Suprapubic skin (tissue), 4 donors: Measurements from ENCODE around the gene PLAAT5. TPM values are rescaled to one million over a fixed set of nuclear protein-coding genes. Genes with fewer than 3 reads are reported as not detected.
"Not testable (repeated sequence)": the region's sequence is repeated elsewhere in the genome, so short reads cannot be mapped to it uniquely, and the experiment has no call there.

Source experiments
- DNase-seq, 2 donors: peaks; one replicate each; pipeline ENCODE4 v3.0.0-alpha.2; 2019; ENCODE audit warnings: low spot score in 2 of 2
- H3K27ac ChIP-seq: fragments of 200-600 bp; sonication (generic); one replicate; pipeline ENCODE4 v1.5.1; 2019
- H3K27me3 ChIP-seq: fragments of 200-600 bp; sonication (generic); one replicate; pipeline ENCODE4 v1.5.1; 2019
- H3K36me3 ChIP-seq: fragments of 200-600 bp; sonication (generic); one replicate; pipeline ENCODE4 v1.5.1; 2019
- H3K4me1 ChIP-seq: fragments of 200-600 bp; sonication (generic); one replicate; pipeline ENCODE4 v1.5.1; 2019
- H3K4me3 ChIP-seq: fragments of 200-600 bp; sonication (generic); one replicate; pipeline ENCODE4 v1.5.1; 2019; ENCODE audit warnings: mild to moderate bottlenecking
- H3K9me3 ChIP-seq: fragments of 200-600 bp; sonication (generic); one replicate; pipeline ENCODE4 v1.5.1; 2019
- EP300 ChIP-seq: sonication (generic); formaldehyde crosslinking; IDR thresholded peaks from one replicate; pipeline ENCODE4 v1.6.1; 2017; ENCODE audit warnings: antibody characterized with exemption
- POLR2A ChIP-seq, 2 donors: fragments of 450-650 bp; IDR thresholded peaks; one replicate each; pipeline ENCODE4 v1.6.1; 2017; ENCODE audit warnings: antibody characterized with exemption in 2 of 2, mild to moderate bottlenecking in 2 of 2, moderate library complexity in 2 of 2
- POLR2AphosphoS5 ChIP-seq, 3 donors: sonication (generic); formaldehyde crosslinking; IDR thresholded peaks; one replicate each; pipeline ENCODE4 v1.6.1; 2017; ENCODE audit warnings: antibody characterized with exemption in 3 of 3
- WGBS: methylation state at CpG from one replicate; pipeline ENCODE4 v1.1.5; 2018; 5-methylcytosine and 5-hydroxymethylcytosine counted together
- total RNA-seq, 4 donors: library from RNA; depleted of rRNA; stranded (reverse); fragments of >200 nt; gene quantifications; one replicate each; pipeline ENCODE4 v1.1.0, GENCODE V29; 2016
- TF ChIP-seq, protein P1 (sequence below), 2 donors: fragments of 200-600 bp in 1 of 2; fragments of 450-650 bp in 1 of 2; sonication (generic) in 1 of 2; IDR thresholded peaks; one replicate each; pipeline ENCODE4 v1.5.1; 2016 to 2019; ENCODE audit warnings: antibody characterized with exemption in 2 of 2, mild to moderate bottlenecking in 1 of 2, moderate library complexity in 1 of 2

The PLAAT5 gene
- total RNA-seq, 4 donors from 2014 or later, result 0.38 to 9.9 (median 2.4) TPM

DNA sequence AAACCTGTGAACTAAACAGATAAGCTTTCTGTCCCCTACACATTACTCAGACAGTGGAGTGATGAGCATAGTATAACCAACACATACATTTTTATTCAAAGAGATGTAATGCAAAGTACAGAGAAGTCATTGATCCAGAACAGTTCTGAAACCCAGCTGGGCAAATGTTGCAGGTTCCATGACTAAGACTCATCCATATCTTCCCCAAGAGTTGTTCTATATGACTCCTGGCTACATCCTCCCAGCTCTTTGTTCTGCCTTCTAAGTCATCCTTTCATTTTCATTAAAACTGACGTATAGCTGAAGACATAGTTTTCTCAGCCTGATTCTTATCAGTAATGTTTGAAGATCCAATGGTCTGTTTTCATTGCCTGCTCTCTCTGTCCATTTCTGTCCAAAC lies 47.3 kb downstream of the PLAAT5 start:
- no peaks in the 10 kb centered on the region for H3K9me3 ChIP-seq
- no peaks in the 10 kb centered on the region for H3K4me1 ChIP-seq
- no peak for DNase-seq
- H3K27ac ChIP-seq, result no peak overlapping the region
- WGBS, result 59% methylated on average over 1 of the region's 1 CpG
- peaks cover 4% of the 10 kb centered on the region for H3K27me3 ChIP-seq
- no peaks in the 10 kb centered on the region for H3K36me3 ChIP-seq
- no peak overlapping the region for H3K4me3 ChIP-seq
- TF ChIP-seq, protein P1, sequence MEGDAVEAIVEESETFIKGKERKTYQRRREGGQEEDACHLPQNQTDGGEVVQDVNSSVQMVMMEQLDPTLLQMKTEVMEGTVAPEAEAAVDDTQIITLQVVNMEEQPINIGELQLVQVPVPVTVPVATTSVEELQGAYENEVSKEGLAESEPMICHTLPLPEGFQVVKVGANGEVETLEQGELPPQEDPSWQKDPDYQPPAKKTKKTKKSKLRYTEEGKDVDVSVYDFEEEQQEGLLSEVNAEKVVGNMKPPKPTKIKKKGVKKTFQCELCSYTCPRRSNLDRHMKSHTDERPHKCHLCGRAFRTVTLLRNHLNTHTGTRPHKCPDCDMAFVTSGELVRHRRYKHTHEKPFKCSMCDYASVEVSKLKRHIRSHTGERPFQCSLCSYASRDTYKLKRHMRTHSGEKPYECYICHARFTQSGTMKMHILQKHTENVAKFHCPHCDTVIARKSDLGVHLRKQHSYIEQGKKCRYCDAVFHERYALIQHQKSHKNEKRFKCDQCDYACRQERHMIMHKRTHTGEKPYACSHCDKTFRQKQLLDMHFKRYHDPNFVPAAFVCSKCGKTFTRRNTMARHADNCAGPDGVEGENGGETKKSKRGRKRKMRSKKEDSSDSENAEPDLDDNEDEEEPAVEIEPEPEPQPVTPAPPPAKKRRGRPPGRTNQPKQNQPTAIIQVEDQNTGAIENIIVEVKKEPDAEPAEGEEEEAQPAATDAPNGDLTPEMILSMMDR (IDR thresholded peaks at IDR 0.05), result no peak
- TF ChIP-seq POLR2A (IDR thresholded peaks at IDR 0.05) (no peak), EP300 (no peak), POLR2AphosphoS5 (IDR thresholded peaks at IDR 0.05) (no peak)

DNA sequence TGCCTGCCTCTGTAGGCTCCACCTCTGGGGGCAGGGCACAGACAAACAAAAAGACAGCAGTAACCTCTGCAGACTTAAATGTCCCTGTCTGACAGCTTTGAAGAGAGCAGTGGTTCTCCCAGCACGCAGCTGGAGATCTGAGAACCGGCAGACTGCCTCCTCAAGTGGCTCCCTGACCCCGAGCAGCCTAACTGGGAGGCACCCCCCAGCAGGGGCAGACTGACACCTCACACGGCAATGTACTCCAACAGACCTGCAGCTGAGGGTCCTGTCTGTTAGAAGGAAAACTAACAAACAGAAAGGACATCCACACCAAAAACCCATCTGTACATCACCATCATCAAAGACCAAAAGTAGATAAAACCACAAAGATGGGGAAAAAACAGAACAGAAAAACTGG lies 55.1 kb downstream of the PLAAT5 start:
- 15% methylated on average over 4 of the region's 4 CpGs for WGBS
- not testable (repeated sequence) for H3K4me3 ChIP-seq, H3K27me3 ChIP-seq, H3K27ac ChIP-seq, H3K4me1 ChIP-seq, DNase-seq, H3K36me3 ChIP-seq, H3K9me3 ChIP-seq

DNA sequence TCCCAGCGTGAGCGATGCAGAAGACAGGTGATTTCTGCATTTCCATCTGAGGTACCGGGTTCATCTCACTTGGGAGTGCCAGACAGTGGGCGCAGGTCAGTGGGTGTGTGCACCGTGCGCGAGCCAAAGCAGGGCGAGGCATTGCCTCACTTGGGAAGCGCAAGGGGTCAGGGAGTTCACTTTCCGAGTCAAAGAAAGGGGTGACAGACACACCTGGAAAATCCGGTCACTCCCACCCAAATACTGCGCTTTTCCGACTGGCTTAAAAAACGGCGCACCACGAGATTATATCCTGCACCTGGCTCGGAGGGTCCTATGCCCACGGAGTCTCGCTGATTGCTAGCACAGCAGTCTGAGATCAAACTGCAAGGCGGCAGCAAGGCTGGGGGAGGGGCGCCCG lies 55.6 kb downstream of the PLAAT5 start:
- not testable (repeated sequence) for H3K27me3 ChIP-seq, H3K27ac ChIP-seq, H3K9me3 ChIP-seq, H3K36me3 ChIP-seq, H3K4me3 ChIP-seq, DNase-seq, H3K4me1 ChIP-seq
- WGBS, result 72% methylated on average over 22 of the region's 22 CpGs

DNA sequence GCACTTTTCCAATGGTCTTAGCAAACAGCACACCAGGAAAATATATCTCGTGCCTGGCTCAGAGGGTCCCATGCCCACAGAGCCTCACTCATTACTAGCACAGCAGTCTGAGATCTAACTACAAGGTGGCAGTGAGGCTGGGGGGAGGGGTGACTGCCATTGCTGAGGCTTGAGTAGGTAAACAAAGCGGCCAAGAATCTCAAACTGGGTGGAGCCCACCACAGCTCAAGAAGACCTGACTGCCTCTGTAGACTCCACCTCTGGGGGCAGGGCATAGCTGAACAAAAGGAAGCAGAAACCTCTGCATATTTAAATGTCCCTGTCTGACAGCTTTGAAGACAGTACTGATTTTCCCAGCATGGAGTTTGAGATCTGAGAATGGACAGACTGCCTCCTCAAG lies 60.2 kb downstream of the PLAAT5 start:
- H3K27me3 ChIP-seq, H3K36me3 ChIP-seq, H3K4me3 ChIP-seq, DNase-seq, H3K9me3 ChIP-seq, H3K4me1 ChIP-seq, H3K27ac ChIP-seq: not testable (repeated sequence)
- 38% methylated on average over 2 of the region's 2 CpGs for WGBS

DNA sequence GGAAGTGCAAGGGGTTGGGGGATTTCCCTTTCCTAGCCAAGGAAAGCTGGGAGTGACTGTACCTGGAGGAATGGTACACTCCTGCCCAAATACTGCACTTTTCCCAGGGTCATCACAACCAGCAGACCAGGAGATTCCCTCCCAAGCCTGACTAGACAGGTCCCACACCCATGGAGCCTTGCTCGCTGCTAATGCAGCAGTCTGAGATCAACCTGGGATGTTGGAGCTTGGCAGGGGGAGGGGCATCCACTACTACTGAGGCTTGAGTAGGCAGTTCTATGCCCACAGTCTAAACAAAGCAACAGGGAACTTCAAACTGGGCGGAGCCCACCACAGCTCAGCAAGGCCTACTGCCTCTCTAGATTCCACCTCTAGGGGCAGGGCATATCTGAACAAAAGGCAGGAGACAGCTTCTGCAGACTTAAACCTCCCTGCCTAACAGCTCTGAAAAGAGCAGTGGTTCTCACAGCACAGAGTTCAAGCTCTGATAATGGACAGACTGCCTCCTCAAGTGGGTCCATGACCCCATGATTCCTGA lies 62.9 kb downstream of the PLAAT5 start:
- TF ChIP-seq POLR2A (IDR thresholded peaks at IDR 0.05), result no peak
- TF ChIP-seq, protein P1 (IDR thresholded peaks at IDR 0.05), result no peak
- no peak for TF ChIP-seq POLR2AphosphoS5 (IDR thresholded peaks at IDR 0.05)
- no peak for TF ChIP-seq EP300
- no peak for DNase-seq
- 86% methylated on average over 2 of the region's 2 CpGs for WGBS
- H3K4me3 ChIP-seq, result no peak overlapping the region
- H3K9me3 ChIP-seq, result no peaks in the 10 kb centered on the region
- H3K27ac ChIP-seq, result no peak overlapping the region
- no peaks in the 10 kb centered on the region for H3K27me3 ChIP-seq
- no peaks in the 10 kb centered on the region for H3K4me1 ChIP-seq
- no peaks in the 10 kb centered on the region for H3K36me3 ChIP-seq

DNA sequence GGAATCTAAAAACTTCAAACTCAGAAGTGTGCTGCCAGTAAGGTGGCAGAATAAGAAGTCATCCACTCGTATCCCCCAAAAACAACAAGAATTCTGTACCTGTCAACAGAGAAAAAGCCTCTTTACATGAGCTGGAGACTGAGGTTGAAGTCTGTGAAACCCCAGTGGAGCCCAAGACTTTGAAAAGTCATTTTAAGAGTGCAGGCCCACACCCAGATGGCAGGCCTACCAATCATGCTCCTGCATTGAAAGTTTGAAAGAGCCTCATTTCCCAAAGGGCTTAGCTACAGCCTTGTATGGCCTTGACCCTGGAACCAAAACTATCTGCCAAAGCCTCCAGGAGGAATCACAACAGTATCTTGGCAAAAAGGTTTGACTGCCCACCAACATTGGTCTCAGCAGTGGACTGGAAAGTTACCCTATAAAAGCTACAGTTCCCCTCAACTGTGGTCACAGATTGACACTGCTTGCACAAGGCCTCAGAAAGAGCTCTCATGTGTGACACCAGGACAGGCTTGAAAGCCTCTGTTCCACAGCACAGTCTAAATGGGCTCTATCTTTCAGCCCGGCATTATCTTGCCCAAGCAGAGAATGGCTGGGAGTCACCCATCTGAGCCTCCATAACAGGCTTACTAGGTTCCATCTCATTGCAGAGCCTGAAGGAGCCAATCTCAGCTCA lies 73.7 kb downstream of the PLAAT5 start:
- H3K36me3 ChIP-seq, result no peaks in the 10 kb centered on the region
- H3K27ac ChIP-seq, result no peak overlapping the region
- DNase-seq, result no peak
- no peaks in the 10 kb centered on the region for H3K27me3 ChIP-seq
- 80% methylated on average over 1 of the region's 2 CpGs for WGBS
- no peak overlapping the region for H3K4me3 ChIP-seq
- H3K4me1 ChIP-seq, result no peaks in the 10 kb centered on the region
- TF ChIP-seq, protein P1 (IDR thresholded peaks at IDR 0.05), result no peak
- TF ChIP-seq POLR2A (IDR thresholded peaks at IDR 0.05) (no peak), EP300 (no peak), POLR2AphosphoS5 (IDR thresholded peaks at IDR 0.05) (no peak)
- no peaks in the 10 kb centered on the region for H3K9me3 ChIP-seq

Other genes with a start within 250 kb of the PLAAT5 start
- not detected for gene SLC22A25, start 247.6 kb downstream of the PLAAT5 start, total RNA-seq
- not detected for gene SLC22A9, start 121.4 kb downstream of the PLAAT5 start, total RNA-seq
- 1 to 10 TPM in 2 of 4 donors, under 1 TPM in 1, not detected in 1; 0.76 to 6.3 (median 2.3) TPM for gene LGALS12, start 14.9 kb upstream of the PLAAT5 start, total RNA-seq
- gene PLAAT4, start 45.6 kb upstream of the PLAAT5 start, total RNA-seq, result 10 to 100 TPM in 1 of 4 donors, 1 to 10 TPM in 2, not detected in 1; 3.3 to 14.1 (median 4.6) TPM
- not detected for gene PLAAT2, start 72.2 kb upstream of the PLAAT5 start, total RNA-seq
- 10 to 100 TPM in 3 of 4 donors, 1 to 10 TPM in 1; 7.1 to 14.2 (median 10.2) TPM for gene PLAAT3, start 123.3 kb upstream of the PLAAT5 start, total RNA-seq
- gene ATL3, start 180.2 kb upstream of the PLAAT5 start, total RNA-seq, result 10 to 100 TPM; 72.2 to 89.0 (median 80.9) TPM
- 100 to 1,000 TPM; 161 to 221 (median 193) TPM for gene RTN3, start 190.3 kb upstream of the PLAAT5 start, total RNA-seq